Right ventricle myocardium superior (tissue), 1 donor: ENCODE measurements around the gene NUCB1. TPM values are rescaled to one million over a fixed set of nuclear protein-coding genes. Genes with fewer than 3 reads are reported as not detected.
A peak's percentile ranks its signal among the peaks of the same experiment; 100 is the strongest.
"Not testable (repeated sequence)": the region's sequence is repeated elsewhere in the genome, so short reads cannot be mapped to it uniquely, and the experiment has no call there.

Experiments
- ATAC-seq: fragments of 200-7000 bp; cut with Tn5 transposase; one replicate; pipeline ENCODE4 v1.9.1; 2020; ENCODE audit warnings: mild to moderate bottlenecking; ENCODE audit not compliant: poor library complexity
- DNase-seq: peaks from one replicate; pipeline ENCODE4 v3.0.0-alpha.2; 2020
- intact Hi-C: fragments of 100-400 bp; cut with DNase I; formaldehyde crosslinking; loops from one replicate; pipeline ENCODE4 v1.11.2; 2022
- total RNA-seq: library from RNA; stranded (reverse); fragmentation: NEBNext Ultra II Directional; extraction: Animal tissue kit (Norgen Biotek cat#: 25700); gene quantifications from one replicate; pipeline ENCODE4 v1.2.1, GENCODE V29; 2021
- donor health status: DM: no; HTN: yes; CAD: no; lungs with severe emphysema.

NUCB1 gene
- total RNA-seq, 1 donor from 2014 or later: 237 TPM

DNA sequence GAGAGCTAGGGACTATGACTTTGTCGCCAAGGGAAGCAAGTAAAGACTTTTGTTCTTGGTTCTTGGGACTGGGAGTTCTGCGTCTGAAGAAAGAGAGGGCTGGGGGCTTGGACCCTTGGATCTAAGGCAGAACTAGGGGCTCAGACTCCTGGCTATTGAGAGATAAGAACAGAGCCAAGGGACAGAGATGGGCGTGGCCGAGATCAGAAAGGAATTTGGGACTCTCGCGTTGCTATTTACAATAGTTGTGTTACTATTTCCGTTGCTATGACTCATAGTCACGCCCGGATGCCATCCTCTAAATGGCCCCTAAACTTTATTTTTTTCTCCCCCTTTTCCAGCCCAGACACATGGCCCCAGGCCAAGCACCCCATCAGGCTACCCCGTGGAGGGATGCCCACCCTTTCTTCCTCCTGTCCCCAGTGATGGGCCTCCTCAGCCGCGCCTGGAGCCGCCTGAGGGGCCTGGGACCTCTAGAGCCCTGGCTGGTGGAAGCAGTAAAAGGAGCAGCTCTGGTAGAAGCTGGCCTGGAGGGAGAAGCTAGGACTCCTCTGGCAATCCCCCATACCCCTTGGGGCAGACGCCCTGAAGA, 27.1 kb upstream of the NUCB1 start:
- peak; percentile 90 for DNase-seq
- ATAC-seq: peak; percentile 77
- intact Hi-C loops: loop anchor here (5.0 kb wide), 1 partner anchor 94 kb away; the partner anchor contains the start of gene FTL

GRCh38 chr19:48873476-48874302, 26.4 kb upstream of the NUCB1 start:
- intact Hi-C loops: loop anchor here (5.0 kb wide), 1 partner anchor 94 kb away; the partner anchor contains the start of gene FTL
- peak; percentile 4 for ATAC-seq
- DNase-seq: no peak

DNA sequence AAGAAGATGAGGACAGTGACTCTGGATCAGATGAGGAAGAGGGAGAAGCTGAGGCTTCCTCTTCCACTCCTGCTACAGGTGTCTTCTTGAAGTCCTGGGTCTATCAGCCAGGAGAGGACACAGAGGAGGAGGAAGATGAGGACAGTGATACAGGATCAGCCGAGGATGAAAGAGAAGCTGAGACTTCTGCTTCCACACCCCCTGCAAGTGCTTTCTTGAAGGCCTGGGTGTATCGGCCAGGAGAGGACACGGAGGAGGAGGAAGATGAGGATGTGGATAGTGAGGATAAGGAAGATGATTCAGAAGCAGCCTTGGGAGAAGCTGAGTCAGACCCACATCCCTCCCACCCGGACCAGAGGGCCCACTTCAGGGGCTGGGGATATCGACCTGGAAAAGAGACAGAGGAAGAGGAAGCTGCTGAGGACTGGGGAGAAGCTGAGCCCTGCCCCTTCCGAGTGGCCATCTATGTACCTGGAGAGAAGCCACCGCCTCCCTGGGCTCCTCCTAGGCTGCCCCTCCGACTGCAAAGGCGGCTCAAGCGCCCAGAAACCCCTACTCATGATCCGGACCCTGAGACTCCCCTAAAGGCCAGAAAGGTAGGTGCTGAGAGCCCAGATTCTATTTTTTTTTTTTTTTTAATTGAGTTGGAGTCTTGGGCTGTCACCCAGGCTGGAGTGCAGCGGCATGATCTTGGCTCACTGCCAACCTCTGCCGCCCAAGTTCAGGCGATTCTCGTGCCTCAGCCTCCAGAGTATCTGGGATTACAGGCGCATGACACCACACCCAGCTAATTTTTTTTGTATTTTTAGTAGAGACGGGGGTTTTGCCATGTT, 25.6 kb upstream of the NUCB1 start:
- ATAC-seq (no peak), DNase-seq (no peak)
- intact Hi-C loops: loop anchor here (1.0 to 5.0 kb wide), 2 partner anchors 23 to 93 kb away; partner anchors contain the start of gene FTL

DNA sequence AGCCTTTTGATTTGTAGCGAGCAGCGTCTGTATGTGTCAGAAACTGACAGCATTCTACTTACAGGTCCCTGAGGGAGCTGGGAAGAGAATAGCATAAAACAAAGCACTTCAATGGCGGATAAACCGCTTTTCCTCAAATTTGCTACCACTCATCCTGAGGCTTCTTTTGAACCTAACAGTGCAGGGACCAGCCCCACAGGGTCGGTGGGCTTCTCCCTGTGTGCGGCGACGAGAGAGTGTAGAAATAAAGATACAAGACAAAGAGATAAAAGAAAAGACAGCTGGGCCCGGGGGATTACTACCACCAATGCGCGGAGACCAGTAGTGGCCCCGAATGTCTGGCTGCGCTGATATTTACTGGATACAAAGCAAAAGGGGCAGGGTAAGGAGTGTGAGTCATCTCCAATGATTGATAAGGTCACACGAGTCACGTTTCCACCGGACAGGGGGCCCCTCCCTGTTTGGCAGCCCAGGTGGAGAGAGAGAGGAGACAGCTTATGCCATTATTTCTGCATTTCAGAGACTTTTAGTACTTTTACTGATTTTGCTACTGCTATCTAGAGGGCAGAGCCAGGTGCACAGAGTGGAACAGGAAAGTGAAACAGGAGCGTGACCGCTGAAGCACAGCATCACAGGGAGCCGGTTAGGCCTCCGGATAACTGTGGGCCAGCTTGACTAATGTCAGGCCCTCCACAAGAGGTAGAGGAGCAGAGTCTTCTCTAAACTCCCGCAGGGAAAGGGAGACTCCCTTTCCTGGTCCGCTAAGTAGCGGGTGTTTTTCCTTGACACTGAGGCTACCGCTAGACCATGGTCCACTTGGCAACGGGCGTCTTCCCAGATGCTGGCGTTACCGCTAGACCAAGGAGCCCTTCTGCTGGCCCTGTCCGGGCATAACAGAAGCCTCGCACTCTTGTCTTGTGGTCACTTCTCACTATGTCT, 23.8 kb upstream of the NUCB1 start:
- intact Hi-C loops, ATAC-seq, DNase-seq: not testable (repeated sequence)

- DNase-seq: no peak
- no peak for ATAC-seq
- intact Hi-C loops: no loop called here
These were observed 22.3 kb upstream of the NUCB1 start for GRCh38 chr19:48877855-48878195.

- DNase-seq (peak; percentile 65), ATAC-seq (peak; percentile 51)
- intact Hi-C loops: no loop called here
These were observed 21.7 kb upstream of the NUCB1 start for GRCh38 chr19:48878196-48879024.

DNA sequence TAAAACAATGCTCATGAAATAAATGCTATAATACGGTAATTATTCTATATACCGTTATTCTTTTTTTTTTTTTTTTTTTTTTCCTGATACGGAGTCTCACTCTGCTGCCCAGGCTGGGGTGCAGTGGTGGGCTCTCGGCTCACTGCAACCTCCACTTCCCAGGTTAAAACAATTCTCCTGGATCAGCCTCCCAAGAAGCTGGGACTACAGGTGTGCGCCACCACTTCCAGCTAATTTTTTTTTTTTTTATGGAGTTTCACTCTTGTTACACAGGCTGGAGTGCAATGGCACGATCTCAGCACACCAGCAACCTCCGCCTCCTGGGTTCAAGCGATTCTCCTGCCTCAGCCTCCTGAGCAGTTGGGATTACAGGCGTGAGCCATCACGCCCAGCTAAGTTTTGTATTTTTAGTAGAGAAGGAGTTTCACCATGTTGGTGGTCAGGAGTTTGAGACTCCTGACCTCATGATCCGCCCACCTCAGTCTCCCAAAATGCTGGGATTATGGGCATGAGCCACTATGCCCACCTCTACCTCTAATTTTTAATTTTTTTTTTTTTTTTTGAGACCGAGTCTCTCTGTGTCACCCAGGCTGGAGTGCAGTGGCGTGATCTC, 21.0 kb upstream of the NUCB1 start:
- ATAC-seq (no peak), DNase-seq (no peak)
- intact Hi-C loops: no loop called here

DNA sequence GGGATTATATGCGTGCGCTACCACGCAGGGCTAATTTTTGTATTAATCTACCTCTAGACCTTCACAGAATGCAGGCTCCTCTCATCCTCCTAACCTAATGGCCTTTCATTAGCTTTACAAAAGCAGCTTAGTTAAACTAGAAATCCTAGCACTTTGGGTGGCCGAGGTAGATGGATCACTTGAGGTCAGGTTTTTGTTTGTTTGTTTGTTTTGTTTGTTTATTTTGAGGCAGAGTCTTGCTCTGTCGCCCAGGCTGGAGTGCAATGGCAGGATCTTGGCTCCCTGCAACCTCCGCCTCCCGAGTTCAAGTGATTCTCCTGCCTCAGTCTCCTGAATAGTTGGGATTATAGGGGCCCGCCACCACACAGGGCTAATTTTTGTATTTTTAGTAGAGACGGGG, 20.4 kb upstream of the NUCB1 start:
- intact Hi-C loops, ATAC-seq, DNase-seq: not testable (repeated sequence)

DNA sequence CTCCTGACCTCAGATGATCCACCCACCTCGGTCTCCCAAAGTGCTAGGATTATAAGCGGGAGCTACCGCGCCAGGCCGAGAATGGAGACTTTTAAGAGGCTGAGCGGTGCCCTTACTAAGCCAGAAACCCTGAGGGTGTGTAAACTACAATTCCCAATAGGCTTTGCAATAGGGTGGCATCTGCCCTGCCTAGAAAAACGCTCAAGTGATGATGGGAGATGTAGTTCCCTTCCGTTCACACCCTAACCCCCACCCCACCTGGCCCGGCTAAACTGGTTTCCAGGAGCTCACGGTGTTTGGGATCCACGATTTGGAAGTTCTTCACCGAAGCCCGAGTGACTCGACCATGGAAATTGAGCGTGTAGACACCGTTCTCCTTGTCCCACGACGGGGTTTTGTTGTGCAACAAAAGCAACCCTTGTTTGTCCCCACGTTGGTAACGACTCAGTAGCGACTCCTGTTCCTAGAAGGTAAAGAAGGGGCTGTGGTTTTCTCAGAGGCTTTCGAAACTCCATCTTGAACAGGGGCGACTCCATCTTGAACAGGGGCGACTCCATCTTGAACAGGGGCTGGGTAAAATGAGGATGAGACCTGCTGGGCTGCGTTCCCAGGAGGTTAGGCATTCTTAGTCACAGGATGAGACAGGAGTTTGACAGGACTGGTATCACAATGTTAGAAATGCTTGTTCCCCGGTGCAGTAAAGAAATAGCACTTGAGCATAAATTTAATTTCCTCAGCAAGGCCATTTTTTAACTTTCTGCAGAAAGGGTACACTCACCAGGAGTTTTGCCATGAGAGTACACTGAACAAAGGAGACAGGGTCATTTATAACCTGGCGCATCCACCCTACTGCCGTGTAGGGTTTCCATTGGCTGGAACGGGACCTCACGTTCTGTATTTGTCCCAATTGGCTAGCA, 18.1 kb upstream of the NUCB1 start:
- intact Hi-C loops: no loop called here
- no peak for DNase-seq
- ATAC-seq: peak; percentile 35

DNA sequence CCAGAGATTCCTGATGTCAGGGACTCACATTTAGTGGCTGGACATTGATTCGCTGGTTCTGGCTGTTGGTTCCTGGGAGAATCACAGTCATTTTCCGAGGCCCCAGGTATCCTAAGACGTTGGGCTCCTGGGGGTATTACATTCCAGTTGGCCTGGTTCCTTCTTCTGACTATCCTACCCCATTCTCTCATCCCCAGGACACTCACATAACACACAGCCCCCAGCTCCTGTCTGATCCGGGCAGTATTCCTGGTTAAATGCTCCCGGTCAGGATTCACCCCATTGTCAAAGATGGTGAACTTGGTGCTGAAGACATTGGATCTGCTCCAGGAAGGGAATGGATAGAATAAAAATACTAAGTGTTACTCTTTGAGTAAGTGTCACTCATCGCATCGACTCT, 16.4 kb upstream of the NUCB1 start:
- intact Hi-C loops: no loop called here
- no peak for DNase-seq
- no peak for ATAC-seq

DNA sequence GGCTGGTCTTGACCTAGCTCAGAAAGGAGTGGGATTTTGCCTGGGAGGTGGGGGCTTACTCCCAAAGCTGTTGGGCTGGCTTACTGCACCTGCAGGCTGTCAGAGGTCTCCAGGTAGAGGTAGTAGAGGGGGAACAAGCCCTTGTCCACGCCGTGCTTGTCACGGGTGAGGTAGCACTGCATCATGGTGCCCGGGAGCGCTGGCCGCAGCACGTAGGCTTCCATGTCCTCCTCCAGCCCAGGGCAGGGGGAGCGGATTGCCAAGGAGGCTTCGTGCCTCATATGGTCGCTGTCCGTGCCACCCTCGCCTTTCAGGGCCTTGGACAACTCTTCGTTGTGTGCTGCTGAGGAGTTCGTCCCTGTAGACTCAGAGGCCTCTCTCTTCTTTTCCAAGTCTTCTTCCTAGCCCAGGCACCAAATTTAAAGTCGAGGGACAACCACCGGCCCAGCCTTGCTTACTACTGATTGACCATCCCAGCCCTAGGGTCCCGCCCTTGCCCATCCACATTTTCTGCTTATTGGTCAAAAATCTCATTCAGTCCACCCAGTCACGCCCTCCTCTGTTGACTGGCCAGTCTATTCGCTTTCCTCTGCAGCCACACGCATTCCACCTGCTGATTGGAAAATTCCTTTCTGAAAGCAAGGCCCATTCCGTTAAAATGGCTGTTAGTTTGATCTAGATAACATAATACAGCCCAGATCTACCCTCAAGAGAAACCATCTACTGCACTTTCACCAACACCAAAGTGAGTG, 12.1 kb upstream of the NUCB1 start:
- intact Hi-C loops: no loop called here
- DNase-seq (no peak), ATAC-seq (no peak)

DNA sequence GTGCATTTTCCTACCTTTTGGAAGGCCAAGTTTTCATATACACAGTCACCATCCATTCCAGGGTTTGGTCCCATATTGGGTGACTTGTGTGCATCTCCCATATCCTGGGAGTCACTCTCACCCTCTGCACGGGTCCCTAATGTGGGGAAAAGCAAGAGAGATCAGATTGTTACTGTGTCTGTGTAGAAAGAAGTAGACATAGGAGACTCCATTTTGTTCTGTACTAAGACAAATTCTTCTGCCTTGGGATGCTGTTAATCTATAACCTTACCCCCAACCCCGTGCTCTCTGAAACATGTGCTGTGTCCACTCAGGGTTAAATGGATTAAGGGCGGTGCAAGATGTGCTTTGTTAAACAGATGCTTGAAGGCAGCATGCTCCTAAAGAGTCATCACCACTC, 10.6 kb upstream of the NUCB1 start:
- ATAC-seq, intact Hi-C loops, DNase-seq: not testable (repeated sequence)

- DNase-seq: no peak
- intact Hi-C loops: no loop called here
- ATAC-seq: no peak
These were observed 9.6 kb upstream of the NUCB1 start for GRCh38 chr19:48890551-48890950.

DNA sequence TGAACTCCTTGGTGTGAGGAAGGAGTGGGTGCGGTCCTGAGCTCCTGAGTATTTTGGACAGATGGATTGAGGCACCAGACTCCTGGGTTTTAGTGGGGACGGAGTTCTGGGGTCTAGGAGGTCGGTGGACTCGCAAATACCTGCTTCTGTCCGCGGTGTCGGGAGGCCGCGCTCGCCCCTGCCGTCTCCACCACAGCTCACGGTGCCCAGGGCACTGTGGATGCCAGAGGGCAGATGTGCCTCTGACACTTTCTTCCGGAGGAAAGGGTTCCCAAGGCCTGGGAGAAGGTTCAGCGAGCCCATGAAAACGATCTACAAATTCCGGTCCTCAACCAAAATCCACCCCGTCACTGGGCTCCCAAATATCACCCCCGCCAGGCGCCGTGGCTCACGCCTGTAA, 4.9 kb upstream of the NUCB1 start:
- intact Hi-C loops: no loop called here
- DNase-seq: no peak
- ATAC-seq: no peak

GRCh38 chr19:48896191-48896720, 3.9 kb upstream of the NUCB1 start:
- intact Hi-C loops: no loop called here
- peak; percentile 50 for ATAC-seq
- DNase-seq: peak; percentile 80
